GM10266 (cell line): ENCODE data around the gene STXBP2.

Experiments
- DNase-seq: peaks from one replicate; pipeline ENCODE4 v3.0.0; 2012; ENCODE audit errors: extremely low spot score
- CTCF ChIP-seq: IDR thresholded peaks from 2 replicates; pipeline ENCODE4 v1.5.1; 2012; ENCODE audit warnings: mild to moderate bottlenecking, low read depth; ENCODE audit not compliant: control insufficient read depth, insufficient read depth; ENCODE audit errors: missing control alignments

STXBP2 gene

GRCh38 chr19:7598180-7598579 is 38.7 kb upstream of the STXBP2 start:
- no peak for DNase-seq
- no peak for TF ChIP-seq CTCF

- no peak for DNase-seq
- TF ChIP-seq CTCF: no peak
These were observed 36.2 kb upstream of the STXBP2 start for GRCh38 chr19:7600721-7601120.

- TF ChIP-seq CTCF: no peak
- DNase-seq: no peak
These were observed 34.5 kb upstream of the STXBP2 start for GRCh38 chr19:7602240-7602934.

- TF ChIP-seq CTCF: no peak
- no peak for DNase-seq
These were observed 33.9 kb upstream of the STXBP2 start for GRCh38 chr19:7602935-7603497.

GRCh38 chr19:7603919-7604318 is 33.0 kb upstream of the STXBP2 start:
- no peak for TF ChIP-seq CTCF
- no peak for DNase-seq

- no peak for DNase-seq
- TF ChIP-seq CTCF: no peak
These were observed 31.3 kb upstream of the STXBP2 start for GRCh38 chr19:7605490-7606222.

GRCh38 chr19:7606289-7606688 is 30.6 kb upstream of the STXBP2 start:
- no peak for DNase-seq
- no peak for TF ChIP-seq CTCF
